ENCODE data around the gene RAC2.

DNA sequence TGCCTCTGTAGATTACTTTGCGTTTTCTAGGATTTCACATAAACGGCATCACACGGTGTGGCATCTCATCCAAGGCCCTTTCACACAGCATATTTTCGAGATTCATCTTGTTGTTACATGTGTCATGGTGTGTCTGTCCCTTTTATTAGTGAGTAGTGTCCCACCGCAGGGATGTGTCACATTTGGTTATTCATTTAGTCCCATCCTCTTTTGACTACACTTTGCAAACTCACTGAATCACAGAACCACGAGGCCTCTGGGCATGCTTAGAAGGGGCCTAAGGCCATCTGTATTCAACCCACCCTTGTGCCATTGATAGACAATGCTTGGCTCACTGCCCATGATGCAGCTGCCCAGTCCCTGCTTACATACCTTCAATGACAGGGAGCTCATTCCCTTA, 4.2 kb upstream of the RAC2 start:
- TF ChIP-seq, protein P1, sequence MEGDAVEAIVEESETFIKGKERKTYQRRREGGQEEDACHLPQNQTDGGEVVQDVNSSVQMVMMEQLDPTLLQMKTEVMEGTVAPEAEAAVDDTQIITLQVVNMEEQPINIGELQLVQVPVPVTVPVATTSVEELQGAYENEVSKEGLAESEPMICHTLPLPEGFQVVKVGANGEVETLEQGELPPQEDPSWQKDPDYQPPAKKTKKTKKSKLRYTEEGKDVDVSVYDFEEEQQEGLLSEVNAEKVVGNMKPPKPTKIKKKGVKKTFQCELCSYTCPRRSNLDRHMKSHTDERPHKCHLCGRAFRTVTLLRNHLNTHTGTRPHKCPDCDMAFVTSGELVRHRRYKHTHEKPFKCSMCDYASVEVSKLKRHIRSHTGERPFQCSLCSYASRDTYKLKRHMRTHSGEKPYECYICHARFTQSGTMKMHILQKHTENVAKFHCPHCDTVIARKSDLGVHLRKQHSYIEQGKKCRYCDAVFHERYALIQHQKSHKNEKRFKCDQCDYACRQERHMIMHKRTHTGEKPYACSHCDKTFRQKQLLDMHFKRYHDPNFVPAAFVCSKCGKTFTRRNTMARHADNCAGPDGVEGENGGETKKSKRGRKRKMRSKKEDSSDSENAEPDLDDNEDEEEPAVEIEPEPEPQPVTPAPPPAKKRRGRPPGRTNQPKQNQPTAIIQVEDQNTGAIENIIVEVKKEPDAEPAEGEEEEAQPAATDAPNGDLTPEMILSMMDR (IDR thresholded peaks at IDR 0.05) = no peak
- TF ChIP-seq POLR2A (IDR thresholded peaks at IDR 0.05) = no peak

All from adrenal gland (tissue), 5 donors.